Skin epidermis (tissue), 12 donors: ENCODE data around the gene OR9Q1.
"Not testable (repeated sequence)": the region's sequence is repeated elsewhere in the genome, so short reads cannot be mapped to it uniquely, and the experiment has no call there.

Experiments
- H3K27ac ChIP-seq, 21 experiments: fragments of 200-600 bp; sonication (generic) in 11 of 21; one replicate each; pipeline ENCODE4 v1.5.0; 2020; ENCODE audit warnings: mild to moderate bottlenecking in 3 of 21, inconsistent platforms in 2 of 21, moderate library complexity in 2 of 21
- H3K4me3 ChIP-seq, 7 experiments: fragments of 200-600 bp; sonication (generic) in 2 of 7; one replicate each; pipeline ENCODE4 v1.5.0; 2020; ENCODE audit warnings: inconsistent platforms in 2 of 7, mild to moderate bottlenecking in 2 of 7, moderate library complexity in 1 of 7

OR9Q1 gene

GRCh38 chr11:58023435-58023931, at the start of gene OR9Q1:
OR9Q1 (plus strand) TSS chr11:58023881; CDS start chr11:58179445, 155,564 bp downstream.
- H3K4me3 ChIP-seq: no peak within 1 kb of the TSS
- peak within 1 kb of the TSS in 8 of 21 experiments; percentile 26 to 86 (median 38) for H3K27ac ChIP-seq

- H3K27ac ChIP-seq: no peak overlapping the region
Measured at GRCh38 chr11:57974132-57974531, 49.5 kb upstream of the OR9Q1 start.

GRCh38 chr11:57974848-57975601, 48.7 kb upstream of the OR9Q1 start:
- Histone ChIP-seq H3K4me3 (no peak overlapping the region), H3K27ac (no peak overlapping the region)

More at GRCh38 chr11:57974132-57974531, 49.5 kb upstream of the OR9Q1 start:
- H3K4me3 ChIP-seq: no peak overlapping the region

GRCh38 chr11:57977709-57978108, 46.0 kb upstream of the OR9Q1 start:
- Histone ChIP-seq H3K27ac (no peak overlapping the region), H3K4me3 (no peak overlapping the region)

GRCh38 chr11:57978686-57979531, 44.8 kb upstream of the OR9Q1 start:
- Histone ChIP-seq H3K27ac (no peak overlapping the region), H3K4me3 (no peak overlapping the region)

GRCh38 chr11:57979532-57980079, 44.1 kb upstream of the OR9Q1 start:
- H3K4me3 ChIP-seq: no peak overlapping the region
- no peak overlapping the region for H3K27ac ChIP-seq

GRCh38 chr11:57980201-57980600, 43.5 kb upstream of the OR9Q1 start:
- Histone ChIP-seq H3K27ac (no peak overlapping the region), H3K4me3 (no peak overlapping the region)

- Histone ChIP-seq H3K4me3 (no peak overlapping the region), H3K27ac (no peak overlapping the region)
Measured at GRCh38 chr11:57981536-57981935, 42.1 kb upstream of the OR9Q1 start.

GRCh38 chr11:57982776-57983175, 40.9 kb upstream of the OR9Q1 start:
- Histone ChIP-seq H3K4me3 (no peak overlapping the region), H3K27ac (no peak overlapping the region)

- Histone ChIP-seq H3K4me3 (no peak overlapping the region), H3K27ac (no peak overlapping the region)
Measured at GRCh38 chr11:57983191-57983590, 40.5 kb upstream of the OR9Q1 start.

GRCh38 chr11:57999523-57999922, 24.2 kb upstream of the OR9Q1 start:
- not testable (repeated sequence) for H3K4me3 ChIP-seq, H3K27ac ChIP-seq

- H3K27ac ChIP-seq, H3K4me3 ChIP-seq: not testable (repeated sequence)
Measured at GRCh38 chr11:58000021-58000420, 23.7 kb upstream of the OR9Q1 start.

- H3K4me3 ChIP-seq: no peak overlapping the region
Measured at GRCh38 chr11:58000699-58001098, 23.0 kb upstream of the OR9Q1 start.

GRCh38 chr11:58003036-58003435, 20.6 kb upstream of the OR9Q1 start:
- H3K27ac ChIP-seq: peak overlapping the region in 4 of 21 experiments; percentile 31 to 75 (median 66)

More at GRCh38 chr11:58000699-58001098, 23.0 kb upstream of the OR9Q1 start:
- no peak overlapping the region for H3K27ac ChIP-seq

GRCh38 chr11:58003591-58003990, 20.1 kb upstream of the OR9Q1 start:
- Histone ChIP-seq H3K4me3 (no peak overlapping the region), H3K27ac (peak overlapping the region in 3 of 21 experiments; percentile 31 to 75 (median 74))

More at GRCh38 chr11:58003036-58003435, 20.6 kb upstream of the OR9Q1 start:
- no peak overlapping the region for H3K4me3 ChIP-seq

GRCh38 chr11:58004664-58005063, 19.0 kb upstream of the OR9Q1 start:
- no peak overlapping the region for H3K4me3 ChIP-seq
- H3K27ac ChIP-seq: peak overlapping the region in 4 of 21 experiments; percentile 38 to 74 (median 66)

GRCh38 chr11:58006940-58007339, 16.7 kb upstream of the OR9Q1 start:
- Histone ChIP-seq H3K27ac (no peak overlapping the region), H3K4me3 (no peak overlapping the region)

- H3K27ac ChIP-seq: no peak overlapping the region
- H3K4me3 ChIP-seq: no peak overlapping the region
Measured at GRCh38 chr11:58011771-58012170, 11.9 kb upstream of the OR9Q1 start.

- H3K27ac ChIP-seq: peak overlapping the region in 2 of 21 experiments; percentile 26 to 86
- no peak overlapping the region for H3K4me3 ChIP-seq
Measured at GRCh38 chr11:58024601-58025091, 965 bp downstream of the OR9Q1 start.

GRCh38 chr11:58027341-58027740, 3.7 kb downstream of the OR9Q1 start:
- peak overlapping the region in 2 of 21 experiments; percentile 35 to 45 for H3K27ac ChIP-seq
- H3K4me3 ChIP-seq: no peak overlapping the region
